T-helper 2 cell treated with Interferon-gamma antibody and Interleukin-4, amounts not matched to agents 5 μg/mL and 100 μg/mL, for 36 hours (primary cell): Measurements from ENCODE around the gene HADHB.
"Not testable (repeated sequence)": the region's sequence is repeated elsewhere in the genome, so short reads cannot be mapped to it uniquely, and the experiment has no call there.

Source experiments
- DNase-seq: peaks from one replicate; pipeline ENCODE4 v3.0.0; 2021; ENCODE audit warnings: low spot score
- H3K27ac Mint-ChIP-seq: one replicate; pipeline ENCODE4 v1.8.0; 2021; ENCODE audit warnings: mild to moderate bottlenecking, mixed read lengths
- H3K27me3 Mint-ChIP-seq: one replicate; pipeline ENCODE4 v1.8.0; 2021; ENCODE audit warnings: low read depth, mixed read lengths
- H3K36me3 Mint-ChIP-seq: one replicate; pipeline ENCODE4 v1.8.0; 2021; ENCODE audit warnings: low read depth, mixed read lengths
- H3K4me1 Mint-ChIP-seq: one replicate; pipeline ENCODE4 v1.8.0; 2021; ENCODE audit warnings: low read depth, mixed read lengths
- H3K4me3 Mint-ChIP-seq: one replicate; pipeline ENCODE4 v1.8.0; 2022; ENCODE audit warnings: mild to moderate bottlenecking, moderate library complexity, mixed read lengths
- H3K9me3 Mint-ChIP-seq: one replicate; pipeline ENCODE4 v1.8.0; 2021; ENCODE audit warnings: mixed read lengths

The HADHB gene

DNA sequence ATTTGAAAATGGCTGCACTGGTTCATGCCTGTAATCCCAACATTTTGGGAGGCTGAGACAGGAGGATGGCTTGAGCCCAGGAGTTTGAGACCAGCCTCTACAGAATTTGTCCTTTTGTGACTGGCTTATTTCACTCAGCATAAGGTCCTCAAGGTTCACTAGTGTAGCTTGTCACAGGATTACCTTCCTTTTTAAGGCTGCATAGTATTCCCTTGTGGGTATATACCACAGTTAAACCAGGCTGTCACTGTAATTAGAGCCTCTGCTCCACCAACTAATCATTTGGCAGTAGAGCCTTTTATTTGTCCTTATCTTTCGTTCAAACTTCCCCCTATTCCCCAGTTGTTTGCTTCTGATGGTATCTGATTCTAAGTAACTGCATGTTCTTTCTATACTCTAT is 50.8 kb downstream of the HADHB start:
- Mint-ChIP-seq H3K4me3 (no peak overlapping the region), H3K27me3 (peaks cover 9% of the 10 kb centered on the region), H3K27ac (no peak overlapping the region)

DNA sequence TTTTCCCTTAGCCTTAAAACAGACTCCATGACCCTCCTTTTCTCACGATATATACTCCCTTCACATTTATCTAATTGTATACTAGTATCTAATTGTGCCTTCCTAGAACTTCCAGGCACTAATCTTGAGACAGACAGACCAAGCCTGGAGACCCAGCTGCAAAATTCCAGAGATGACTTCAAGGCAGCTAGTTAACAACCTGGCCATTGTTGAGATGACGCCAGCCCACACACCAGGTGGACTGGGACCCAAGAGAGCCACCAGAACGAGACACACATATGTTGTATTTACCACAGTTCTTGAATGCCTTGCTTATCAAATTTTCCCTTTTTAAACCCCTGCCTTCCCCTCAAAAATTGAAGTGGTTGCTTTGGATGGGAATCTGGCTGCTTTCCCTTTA is 52.3 kb downstream of the HADHB start:
- Mint-ChIP-seq H3K27me3 (peaks cover 10% of the 10 kb centered on the region), H3K27ac (no peak overlapping the region), H3K9me3 (no peaks in the 10 kb centered on the region), H3K36me3 (no peaks in the 10 kb centered on the region), H3K4me3 (no peak overlapping the region), H3K4me1 (no peaks in the 10 kb centered on the region)
- DNase-seq, result no peak

More for the DNA sequence above, 50.8 kb downstream of the HADHB start:
- no peaks in the 10 kb centered on the region for H3K9me3 Mint-ChIP-seq
- no peaks in the 10 kb centered on the region for H3K4me1 Mint-ChIP-seq
- no peaks in the 10 kb centered on the region for H3K36me3 Mint-ChIP-seq
- no peak for DNase-seq

- Mint-ChIP-seq H3K9me3 (no peaks in the 10 kb centered on the region), H3K4me1 (no peaks in the 10 kb centered on the region), H3K36me3 (no peaks in the 10 kb centered on the region), H3K27me3 (peaks cover 14% of the 10 kb centered on the region), H3K27ac (no peak overlapping the region), H3K4me3 (no peak overlapping the region)
- no peak for DNase-seq
Measured at GRCh38 chr2:26298286-26298637, 53.5 kb downstream of the HADHB start.

- no peaks in the 10 kb centered on the region for H3K9me3 Mint-ChIP-seq
- peaks cover 14% of the 10 kb centered on the region for H3K27me3 Mint-ChIP-seq
- H3K27ac Mint-ChIP-seq, result no peak overlapping the region
- H3K4me3 Mint-ChIP-seq, result no peak overlapping the region
- DNase-seq, result peak; percentile 9
- no peaks in the 10 kb centered on the region for H3K4me1 Mint-ChIP-seq
- no peaks in the 10 kb centered on the region for H3K36me3 Mint-ChIP-seq
Measured at GRCh38 chr2:26298638-26299393, 54.1 kb downstream of the HADHB start.

- Mint-ChIP-seq H3K4me1 (no peaks in the 10 kb centered on the region), H3K27me3 (peaks cover 14% of the 10 kb centered on the region), H3K27ac (no peak overlapping the region), H3K4me3 (no peak overlapping the region), H3K36me3 (no peaks in the 10 kb centered on the region), H3K9me3 (no peaks in the 10 kb centered on the region)
- no peak for DNase-seq
Measured at GRCh38 chr2:26299471-26300101, 54.8 kb downstream of the HADHB start.

- Mint-ChIP-seq H3K4me3 (no peak overlapping the region), H3K27me3 (peaks cover 14% of the 10 kb centered on the region), H3K36me3 (no peaks in the 10 kb centered on the region), H3K4me1 (no peaks in the 10 kb centered on the region), H3K27ac (no peak overlapping the region), H3K9me3 (no peaks in the 10 kb centered on the region)
- DNase-seq, result no peak
Measured at GRCh38 chr2:26300234-26300925, 55.6 kb downstream of the HADHB start.

- Mint-ChIP-seq H3K4me3 (no peak overlapping the region), H3K4me1 (no peaks in the 10 kb centered on the region), H3K9me3 (no peaks in the 10 kb centered on the region), H3K27me3 (peaks cover 6% of the 10 kb centered on the region), H3K36me3 (no peaks in the 10 kb centered on the region), H3K27ac (no peak overlapping the region)
- no peak for DNase-seq
Measured at GRCh38 chr2:26302846-26303245, 58.1 kb downstream of the HADHB start.

DNA sequence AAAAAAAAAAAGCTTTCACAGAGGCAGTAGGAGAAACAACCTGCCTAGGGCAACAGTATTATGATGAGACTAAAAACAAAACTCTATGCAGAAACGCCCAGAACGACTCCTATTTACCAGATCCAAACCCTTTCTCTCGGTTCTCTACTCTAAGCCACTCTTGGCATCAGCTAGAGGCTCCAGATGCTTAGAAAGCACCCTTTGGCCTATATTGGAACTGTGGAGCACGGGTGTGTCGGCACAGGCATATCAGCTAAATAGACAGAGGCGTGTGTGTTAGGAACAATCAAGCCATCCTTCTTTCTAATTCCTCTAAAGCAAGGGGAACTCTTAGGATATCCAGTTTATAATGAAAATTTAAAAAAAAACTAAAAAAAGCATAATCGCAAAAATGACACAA is 60.4 kb downstream of the HADHB start:
- H3K4me3 Mint-ChIP-seq, H3K9me3 Mint-ChIP-seq, DNase-seq, H3K27ac Mint-ChIP-seq, H3K36me3 Mint-ChIP-seq, H3K27me3 Mint-ChIP-seq, H3K4me1 Mint-ChIP-seq: not testable (repeated sequence)

DNA sequence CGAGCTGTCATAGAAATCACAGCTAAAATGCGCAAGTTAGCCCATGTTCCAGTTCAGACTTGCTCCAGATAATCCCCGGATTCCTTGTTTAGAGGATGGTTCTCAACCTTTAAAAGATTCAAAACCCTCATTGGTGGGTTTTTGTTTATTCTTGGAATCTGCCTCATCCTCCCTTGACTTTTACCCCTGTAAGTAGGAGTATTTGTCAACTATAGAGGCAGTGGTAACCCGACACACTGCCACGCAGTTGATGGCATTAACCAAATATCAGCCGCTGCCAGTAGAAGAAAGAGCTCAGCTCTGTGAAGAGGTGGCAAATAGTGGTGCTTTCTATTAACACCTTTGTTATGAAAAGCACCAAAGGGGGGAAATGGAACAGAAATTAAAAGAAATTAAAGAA is 60.8 kb downstream of the HADHB start:
- Mint-ChIP-seq H3K4me1 (no peaks in the 10 kb centered on the region), H3K27ac (no peak overlapping the region), H3K36me3 (no peaks in the 10 kb centered on the region), H3K27me3 (peaks cover 6% of the 10 kb centered on the region), H3K4me3 (no peak overlapping the region), H3K9me3 (no peaks in the 10 kb centered on the region)
- DNase-seq, result no peak

GRCh38 chr2:26309921-26310320 is 65.2 kb downstream of the HADHB start:
- Mint-ChIP-seq H3K4me1 (no peaks in the 10 kb centered on the region), H3K27me3 (no peaks in the 10 kb centered on the region), H3K27ac (no peak overlapping the region), H3K4me3 (no peak overlapping the region), H3K36me3 (no peaks in the 10 kb centered on the region), H3K9me3 (no peaks in the 10 kb centered on the region)
- no peak for DNase-seq

DNA sequence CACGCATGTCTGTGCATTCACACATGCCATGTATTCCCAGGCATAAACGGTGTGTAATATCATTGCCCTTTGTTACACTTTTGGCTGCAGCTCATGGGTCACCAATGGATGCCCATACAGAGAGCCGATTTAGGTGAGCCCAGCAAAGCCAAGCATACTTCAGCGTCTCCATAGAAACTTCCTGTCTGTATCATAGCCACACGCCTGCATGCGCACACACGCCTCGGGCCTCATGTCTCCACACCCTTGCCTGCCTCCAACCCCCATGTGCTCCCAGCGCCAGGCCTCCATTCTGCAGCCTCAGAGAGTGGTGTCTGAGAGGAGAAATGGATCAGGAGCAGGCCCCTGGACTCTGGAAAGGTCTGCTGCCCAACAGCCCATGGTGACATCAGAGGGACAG is 67.7 kb downstream of the HADHB start:
- Mint-ChIP-seq H3K27me3 (no peaks in the 10 kb centered on the region), H3K9me3 (no peaks in the 10 kb centered on the region), H3K4me1 (no peaks in the 10 kb centered on the region), H3K36me3 (no peaks in the 10 kb centered on the region), H3K27ac (no peak overlapping the region), H3K4me3 (no peak overlapping the region)
- DNase-seq, result no peak

GRCh38 chr2:26313446-26313845 is 68.7 kb downstream of the HADHB start:
- Mint-ChIP-seq H3K9me3 (no peaks in the 10 kb centered on the region), H3K4me3 (no peak overlapping the region), H3K36me3 (no peaks in the 10 kb centered on the region), H3K27ac (no peak overlapping the region), H3K27me3 (no peaks in the 10 kb centered on the region), H3K4me1 (no peaks in the 10 kb centered on the region)
- no peak for DNase-seq

GRCh38 chr2:26314243-26314642 is 69.5 kb downstream of the HADHB start:
- H3K9me3 Mint-ChIP-seq, result no peaks in the 10 kb centered on the region
- H3K36me3 Mint-ChIP-seq, result no peaks in the 10 kb centered on the region
- DNase-seq, result no peak
- H3K27me3 Mint-ChIP-seq, result no peaks in the 10 kb centered on the region
- no peak overlapping the region for H3K4me3 Mint-ChIP-seq
- H3K27ac Mint-ChIP-seq, result no peak overlapping the region
- H3K4me1 Mint-ChIP-seq, result no peaks in the 10 kb centered on the region

DNA sequence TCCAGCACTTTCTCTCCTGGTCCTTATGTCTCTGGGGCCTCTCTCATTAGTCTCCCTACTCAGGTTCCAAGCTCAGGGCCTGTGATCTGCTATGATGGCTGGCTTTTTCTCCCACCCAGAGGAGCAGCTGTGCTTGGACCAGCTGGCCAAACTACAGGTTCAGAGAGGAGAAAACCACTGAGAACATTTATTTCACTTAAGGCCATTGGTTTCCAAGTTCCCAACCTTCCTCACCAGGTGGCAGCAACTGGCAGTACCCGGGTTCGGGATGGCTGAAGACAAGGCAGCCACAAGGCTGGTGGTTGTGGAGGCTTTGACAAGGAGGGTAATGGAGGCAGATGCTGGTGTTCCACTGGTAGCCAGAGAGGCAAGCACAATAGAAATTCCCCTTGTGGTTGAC is 71.3 kb downstream of the HADHB start:
- no peaks in the 10 kb centered on the region for H3K4me1 Mint-ChIP-seq
- no peak overlapping the region for H3K4me3 Mint-ChIP-seq
- H3K36me3 Mint-ChIP-seq, result no peaks in the 10 kb centered on the region
- H3K9me3 Mint-ChIP-seq, result no peaks in the 10 kb centered on the region
- no peaks in the 10 kb centered on the region for H3K27me3 Mint-ChIP-seq
- H3K27ac Mint-ChIP-seq, result no peak overlapping the region
- DNase-seq, result no peak
